Bone marrow (tissue), 2 donors: ENCODE data around the gene SMIM14.
"Not testable (repeated sequence)": the region's sequence is repeated elsewhere in the genome, so short reads cannot be mapped to it uniquely, and the experiment has no call there.

Source experiments
- DNase-seq, 2 donors: peaks; one replicate each; lab custom pipeline; 2025; lab: John Stamatoyannopoulos, UW

Gene SMIM14

DNA sequence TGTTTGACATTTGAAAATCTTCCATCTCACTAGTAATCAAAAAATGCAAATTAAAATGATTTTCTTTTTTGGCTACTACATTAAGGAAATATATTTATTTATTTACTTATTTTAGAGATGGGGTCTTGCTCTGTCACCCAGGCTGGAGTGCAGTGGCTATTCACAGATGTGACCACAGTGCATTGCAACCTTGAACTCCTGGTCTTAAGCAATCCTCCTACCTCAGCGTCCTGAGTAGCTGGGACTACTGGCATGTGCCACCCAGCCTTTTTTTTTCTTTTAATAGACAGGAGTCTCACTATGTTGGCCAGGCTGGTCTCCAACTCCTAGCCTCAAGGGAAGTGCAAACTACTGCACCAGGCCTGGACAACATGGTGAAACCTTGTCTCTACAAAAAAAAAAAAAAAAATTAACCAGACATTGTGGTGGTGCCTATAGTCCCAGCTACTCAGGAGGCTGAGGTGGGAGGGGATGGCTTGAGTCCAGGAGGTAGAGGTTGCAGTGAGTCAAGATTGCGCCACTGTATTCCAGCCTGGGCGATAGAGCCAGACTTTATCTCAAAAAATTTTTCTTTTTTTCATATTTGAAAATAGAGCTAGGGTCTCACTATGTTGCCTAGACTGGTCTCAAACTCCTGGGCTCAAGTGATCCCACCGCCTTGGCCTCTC, 4.4 kb upstream of the SMIM14 start:
- DNase-seq = no peak

DNA sequence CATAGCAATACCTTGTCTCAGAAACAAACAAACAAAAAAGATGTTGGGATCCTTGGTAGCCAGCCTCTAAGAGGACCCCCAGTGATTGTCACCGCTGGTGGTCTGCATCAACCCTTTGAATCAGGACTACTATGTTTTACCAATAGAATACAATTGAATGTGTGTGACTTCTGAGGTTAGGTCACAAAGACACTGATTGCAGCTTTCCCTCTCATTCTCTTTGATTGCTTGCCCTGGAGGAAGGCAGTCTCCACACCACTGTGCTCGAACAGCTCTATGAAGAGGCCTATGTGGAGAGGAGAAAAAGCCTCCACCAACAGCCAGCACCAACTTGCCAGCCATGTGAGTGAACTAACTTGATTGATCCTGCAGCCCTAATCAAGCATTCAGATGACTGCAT, 2.8 kb upstream of the SMIM14 start:
- DNase-seq = no peak

DNA sequence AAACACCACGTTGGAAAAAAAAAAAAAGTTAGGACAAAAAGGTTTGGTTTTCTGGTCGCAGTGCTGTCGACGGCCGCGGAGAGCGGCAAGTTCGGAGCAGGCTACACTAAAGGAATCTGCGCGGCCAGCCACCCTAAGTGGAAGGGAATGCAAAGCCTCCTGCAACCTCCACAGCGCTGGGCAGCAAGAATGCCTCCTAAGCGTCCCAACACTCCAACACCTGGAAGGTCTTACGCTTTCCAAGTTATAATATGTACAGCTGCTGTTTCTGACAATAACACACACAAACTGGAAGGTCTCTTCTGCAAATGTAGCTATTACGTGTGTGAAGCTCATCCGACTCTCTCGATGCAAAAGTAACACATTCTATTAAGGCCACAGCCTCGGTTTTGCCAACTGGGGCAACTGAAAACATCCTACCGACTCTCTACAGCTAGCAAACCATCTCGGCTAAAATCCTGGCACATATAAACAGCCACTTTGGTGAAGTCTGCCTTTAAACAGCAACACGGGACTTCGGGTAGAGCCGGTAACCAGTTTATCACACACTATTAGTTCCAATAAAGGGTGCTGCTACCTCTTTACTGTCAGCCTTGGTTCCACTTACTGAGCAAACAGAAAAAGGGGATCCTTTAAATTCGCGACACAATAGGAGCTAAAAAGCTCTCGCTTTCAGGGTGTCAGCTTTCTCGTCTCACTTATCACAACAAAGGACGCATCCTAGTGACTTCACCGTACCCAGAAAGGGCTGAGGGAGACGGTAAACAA, 895 bp downstream of the SMIM14 start:
- DNase-seq = peak in 1 of 2 donors; percentile 40

DNA sequence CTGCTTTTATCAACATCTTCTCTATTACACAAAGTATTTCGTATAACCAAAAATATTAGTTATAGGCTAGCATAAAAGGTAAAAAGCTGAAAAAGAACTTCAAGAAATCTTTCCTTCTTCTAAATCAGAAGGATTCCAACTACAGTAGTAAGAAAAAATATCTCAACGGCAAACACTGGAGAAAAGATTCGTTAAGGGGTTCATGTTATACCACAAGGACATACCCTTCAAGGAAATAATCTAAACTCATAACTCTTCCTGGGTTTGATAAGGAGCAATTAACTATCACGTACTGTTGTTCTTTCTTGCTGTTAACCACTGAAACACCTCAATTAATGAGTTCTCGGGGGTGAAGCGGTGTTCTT, 1.5 kb downstream of the SMIM14 start:
- no peak for DNase-seq

DNA sequence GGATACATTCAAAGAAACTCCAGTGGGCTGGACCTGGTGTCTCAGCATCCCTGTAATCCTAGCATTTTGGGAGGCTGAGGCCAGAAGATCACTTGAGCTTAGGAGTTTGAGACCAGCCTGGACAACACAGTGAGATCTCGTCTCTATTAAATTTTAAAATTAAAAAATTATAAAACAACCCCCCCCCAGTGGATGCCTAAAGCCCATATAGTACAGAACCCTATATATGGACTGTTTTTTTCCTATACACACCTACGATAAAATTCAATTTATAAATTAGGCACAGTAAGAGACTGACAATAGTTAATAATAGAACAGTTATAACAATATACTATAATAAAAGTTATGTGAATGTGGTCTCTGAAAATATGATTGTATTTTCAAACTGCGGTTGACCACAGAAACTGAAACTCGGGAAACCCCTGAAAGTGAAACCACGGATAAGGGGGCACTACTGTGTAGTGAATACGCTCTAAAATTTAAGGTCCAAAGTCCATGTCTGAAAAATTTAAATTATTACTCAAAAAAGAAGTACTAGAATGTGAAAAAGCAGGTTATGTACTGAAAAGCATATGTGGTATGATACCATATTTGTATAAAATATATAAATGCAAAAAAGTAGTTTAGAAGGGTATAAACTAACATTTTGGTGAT, 2.0 kb downstream of the SMIM14 start:
- no peak for DNase-seq

DNA sequence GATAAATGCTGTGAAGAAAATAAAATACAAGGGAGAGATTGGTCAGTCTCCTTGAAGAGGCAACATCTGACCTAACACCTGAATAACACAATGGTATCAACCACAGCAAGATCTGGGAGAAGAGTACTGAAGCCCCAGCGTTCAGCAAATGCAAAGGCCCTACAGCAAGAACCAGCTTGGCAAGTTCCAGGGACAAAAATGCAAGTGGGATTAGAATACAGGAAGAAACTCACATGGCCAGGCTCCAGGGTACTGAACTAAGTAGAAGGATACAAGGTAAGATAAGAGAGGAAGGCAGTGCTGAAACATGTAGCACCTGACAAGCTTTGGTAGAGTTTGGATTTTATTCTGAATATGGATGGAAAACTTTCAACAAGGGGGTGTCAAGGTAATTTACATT, 3.6 kb downstream of the SMIM14 start:
- no peak for DNase-seq

DNA sequence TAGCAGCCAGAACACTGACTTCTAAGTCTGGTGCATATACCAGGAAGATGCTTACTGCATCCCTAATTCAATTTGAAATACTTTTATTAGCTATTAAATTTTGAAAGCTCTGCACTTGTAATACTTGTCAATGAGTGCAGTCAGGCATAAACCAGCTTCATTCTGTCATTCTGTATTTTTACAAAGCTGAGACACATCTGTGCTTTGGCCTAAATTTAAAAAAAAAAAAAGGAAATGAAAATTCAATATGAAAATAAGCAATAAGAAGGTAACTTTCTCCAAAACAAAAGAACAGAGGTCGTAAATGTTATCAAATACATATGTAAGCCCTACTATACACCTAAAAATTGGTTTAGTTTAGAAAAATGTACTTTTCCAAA, 7.0 kb downstream of the SMIM14 start:
- no peak for DNase-seq

DNA sequence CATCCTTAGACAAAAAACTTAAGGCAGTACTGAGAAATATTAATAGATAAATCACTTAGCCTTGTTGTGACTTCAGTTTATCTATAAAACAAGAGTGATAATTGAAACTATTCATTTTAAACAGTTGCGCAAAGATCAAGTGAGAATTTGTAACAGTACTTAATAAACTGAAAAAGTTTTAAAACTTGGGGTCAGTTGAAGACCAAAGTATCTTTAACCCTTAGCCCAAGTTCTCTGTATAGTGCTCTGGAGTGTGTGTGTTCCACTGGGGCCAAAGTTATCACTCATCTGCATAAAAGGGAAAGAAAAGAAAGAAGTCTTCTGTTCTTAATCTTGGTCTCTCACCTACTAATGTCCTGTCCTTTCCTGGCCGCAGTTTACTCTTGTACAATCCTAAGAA, 11.3 kb downstream of the SMIM14 start:
- no peak for DNase-seq

DNA sequence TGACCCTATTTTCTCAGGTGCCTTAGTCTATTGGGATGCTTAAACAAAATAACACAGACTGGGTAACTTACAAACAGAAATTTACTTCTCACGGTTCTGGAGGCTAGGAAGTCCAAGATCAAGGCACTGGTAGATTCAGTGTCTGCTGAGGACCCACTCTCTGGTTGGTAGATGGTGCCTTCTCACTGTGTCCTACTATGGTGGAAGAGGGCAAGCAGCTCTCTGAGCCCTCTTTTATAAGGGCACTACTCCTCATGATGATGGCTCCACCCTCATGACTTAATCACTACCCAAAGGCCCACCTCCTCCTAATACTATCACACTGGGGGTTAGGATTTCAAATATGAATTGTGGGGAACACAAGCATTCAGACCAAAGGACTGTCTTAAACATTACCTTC, 11.8 kb downstream of the SMIM14 start:
- DNase-seq = no peak

DNA sequence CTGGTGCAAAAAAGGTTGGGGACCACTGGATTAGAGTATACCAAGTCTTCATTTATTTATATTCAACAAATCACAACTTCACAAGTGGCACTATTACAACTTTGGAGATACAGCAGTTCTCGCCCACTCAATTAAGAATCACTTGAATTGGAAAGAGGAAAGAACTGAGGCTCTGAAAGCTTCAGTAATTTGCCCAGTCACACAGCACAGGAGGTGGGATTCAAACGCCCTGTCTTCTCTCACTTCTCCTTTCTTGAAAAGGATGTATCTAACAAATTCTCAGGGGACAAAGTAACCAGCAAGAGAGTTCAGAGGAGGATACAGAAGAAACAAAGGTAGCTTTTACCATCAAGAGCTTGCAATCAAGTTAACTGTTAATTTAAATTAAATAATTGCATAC, 12.4 kb downstream of the SMIM14 start:
- DNase-seq = peak in 1 of 2 donors; percentile 55

DNA sequence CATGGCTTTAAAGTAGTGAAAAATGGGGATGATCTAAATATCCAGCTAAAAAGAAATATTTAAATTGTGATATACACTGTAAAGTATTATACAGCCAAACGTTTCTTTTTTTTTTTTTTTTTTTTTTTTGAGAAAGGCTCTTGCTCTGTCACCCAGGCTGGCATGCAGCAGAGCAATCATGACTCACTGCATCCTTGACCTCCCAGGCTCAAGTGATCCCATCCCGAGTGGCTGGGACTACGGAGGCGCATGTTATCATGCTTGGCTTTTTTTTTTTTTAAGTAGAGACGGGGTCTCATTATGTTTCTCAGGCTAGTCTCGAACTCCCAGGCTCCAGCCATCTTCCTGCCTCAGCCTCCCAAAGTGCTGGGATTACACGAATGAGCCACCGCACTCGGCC, 17.1 kb downstream of the SMIM14 start:
- DNase-seq = no peak

DNA sequence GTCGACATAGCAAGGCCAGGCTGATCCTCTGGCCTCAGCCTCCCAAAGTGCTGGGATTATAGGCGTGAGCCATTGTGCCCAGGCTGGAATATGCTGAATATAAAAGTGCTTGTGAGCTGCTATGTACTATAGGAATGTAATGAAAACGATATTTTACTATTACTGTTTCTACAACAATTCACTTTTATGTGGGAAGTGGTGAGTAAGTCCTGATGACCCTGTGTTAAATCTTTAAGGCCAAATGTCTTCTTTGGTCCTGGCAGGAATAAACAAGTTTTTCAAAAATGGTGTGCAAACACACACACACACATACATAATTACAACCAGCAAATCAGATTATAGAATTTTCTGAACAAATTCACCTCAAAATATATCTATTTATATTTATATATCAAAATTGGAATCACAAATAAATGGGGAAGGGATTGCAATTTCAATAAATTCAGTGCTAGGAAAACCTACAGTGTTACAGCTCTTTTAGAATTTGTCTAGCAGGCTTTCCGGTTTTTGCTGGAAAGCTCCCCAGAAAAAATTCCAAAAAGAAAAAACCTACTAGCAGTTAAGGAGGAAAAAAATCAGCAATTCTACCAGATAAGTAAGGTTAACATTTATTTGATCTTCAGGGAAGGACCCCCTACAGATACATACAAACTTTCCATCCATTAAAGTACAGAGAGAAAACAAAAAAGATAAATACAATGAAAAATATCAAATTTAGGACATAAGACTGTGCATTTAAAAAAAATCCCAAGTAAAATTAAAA, 17.9 kb downstream of the SMIM14 start:
- DNase-seq = no peak

DNA sequence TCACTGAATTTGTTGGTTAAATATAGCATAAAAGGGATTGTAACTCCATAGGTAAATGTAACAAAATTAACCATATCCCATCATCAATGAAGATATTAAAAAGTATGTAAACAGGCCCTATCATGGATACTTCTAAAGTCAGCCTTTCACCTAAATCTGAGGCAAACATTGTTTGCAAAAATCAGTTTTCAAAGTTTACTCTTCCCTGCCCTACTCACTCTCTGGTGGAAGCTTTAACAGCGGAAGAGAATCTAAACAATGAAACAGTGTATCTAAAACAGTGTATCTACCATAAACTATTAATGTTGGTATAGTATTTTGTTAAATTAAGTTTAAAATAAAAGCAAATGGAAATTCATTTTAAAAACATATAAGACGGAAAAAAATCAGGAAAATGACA, 21.1 kb downstream of the SMIM14 start:
- no peak for DNase-seq

DNA sequence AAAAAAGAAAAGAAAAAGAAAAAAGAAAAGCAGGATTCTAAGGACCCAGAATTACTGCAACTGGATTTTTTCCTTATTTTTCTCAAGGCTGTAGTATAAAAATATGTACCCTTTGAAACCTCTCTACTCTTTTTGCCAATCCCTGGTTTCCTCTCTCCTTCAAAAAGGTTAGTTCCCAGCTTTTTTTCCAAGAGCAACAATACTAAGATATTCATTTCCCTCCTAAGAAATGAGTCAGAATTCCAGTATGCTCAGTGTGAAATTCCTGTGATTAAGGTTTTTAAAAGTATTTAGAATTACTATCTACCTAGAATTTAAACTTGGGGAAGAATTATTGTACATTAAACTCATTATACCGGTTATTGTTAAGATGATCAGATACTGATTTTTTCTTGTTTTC, 22.0 kb downstream of the SMIM14 start:
- DNase-seq = no peak

DNA sequence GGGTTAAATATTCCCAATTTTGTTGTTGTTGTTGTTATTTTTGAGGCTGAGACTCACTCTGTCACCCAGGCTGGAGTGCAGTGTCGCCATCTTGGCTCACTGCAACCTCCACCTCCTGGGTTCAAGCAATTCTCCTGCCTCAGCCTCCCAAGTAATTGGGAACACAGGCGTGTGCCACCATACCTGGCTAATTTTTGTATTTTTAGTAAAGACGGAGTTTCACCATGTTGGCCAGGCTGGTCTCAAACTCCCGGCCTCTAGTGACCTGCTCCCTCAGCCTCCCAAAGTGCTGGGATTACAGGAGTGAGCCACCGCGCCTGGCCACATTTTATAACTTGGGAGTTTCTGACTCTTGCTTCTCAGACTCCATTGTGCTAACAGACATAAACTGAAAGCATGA, 22.6 kb downstream of the SMIM14 start:
- not testable (repeated sequence) for DNase-seq

DNA sequence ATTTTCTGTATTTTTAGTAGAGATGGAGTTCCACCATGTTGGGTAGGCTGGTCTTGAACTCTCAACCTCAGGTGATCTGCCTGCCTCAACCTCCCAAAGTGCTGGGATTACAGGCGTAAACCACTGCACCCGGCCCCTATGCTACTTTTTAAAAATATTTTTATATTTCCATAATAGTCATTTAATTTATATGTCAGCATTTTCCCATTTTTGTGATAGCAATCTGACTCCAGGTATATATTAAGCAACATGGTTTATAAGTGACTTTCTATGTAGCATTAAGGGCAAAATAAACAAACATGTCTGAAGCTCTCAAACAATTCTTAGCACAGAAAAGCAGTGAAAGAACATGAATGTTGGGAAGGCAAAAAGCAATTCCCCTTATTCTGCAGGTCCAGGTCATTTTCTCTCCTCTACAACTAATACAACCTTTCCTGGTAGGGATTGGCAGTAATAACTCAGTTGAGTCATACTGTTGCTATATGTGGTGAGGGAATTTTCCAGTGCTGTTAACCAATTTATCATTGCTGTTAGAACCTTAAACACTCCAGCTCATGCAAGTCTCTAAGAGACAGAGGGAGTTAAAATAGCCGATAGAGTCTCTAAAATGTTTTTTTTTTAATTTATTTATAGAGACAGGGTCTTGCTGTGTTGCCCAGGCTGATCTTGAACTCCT, 24.0 kb downstream of the SMIM14 start:
- no peak for DNase-seq

DNA sequence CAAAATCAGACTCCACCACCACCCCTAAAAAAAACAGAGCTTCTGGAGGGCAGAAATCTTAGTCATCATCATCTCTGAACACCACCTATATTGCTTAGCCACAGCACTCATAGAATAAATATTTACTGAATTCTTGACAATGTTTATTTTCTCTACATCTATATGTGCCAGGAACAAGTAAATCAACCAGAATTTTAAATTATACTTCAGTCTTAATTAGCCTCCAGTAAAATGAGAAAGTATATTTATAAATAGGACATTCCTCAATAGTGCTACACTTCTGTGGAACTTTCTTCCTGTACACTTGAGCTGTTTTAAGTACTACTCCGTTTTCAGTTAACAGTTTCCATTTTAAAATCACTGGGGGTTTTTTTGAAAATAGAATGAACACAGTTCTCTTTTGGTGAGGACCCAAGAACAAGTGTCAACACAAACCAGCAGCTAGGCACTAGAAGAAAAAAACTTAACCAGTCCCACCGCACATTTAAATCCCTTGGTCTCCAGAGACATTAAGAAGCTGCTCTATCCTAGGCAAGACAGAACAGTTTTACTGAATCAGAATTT, 25.5 kb downstream of the SMIM14 start:
- peak in 1 of 2 donors; percentile 13 for DNase-seq

DNA sequence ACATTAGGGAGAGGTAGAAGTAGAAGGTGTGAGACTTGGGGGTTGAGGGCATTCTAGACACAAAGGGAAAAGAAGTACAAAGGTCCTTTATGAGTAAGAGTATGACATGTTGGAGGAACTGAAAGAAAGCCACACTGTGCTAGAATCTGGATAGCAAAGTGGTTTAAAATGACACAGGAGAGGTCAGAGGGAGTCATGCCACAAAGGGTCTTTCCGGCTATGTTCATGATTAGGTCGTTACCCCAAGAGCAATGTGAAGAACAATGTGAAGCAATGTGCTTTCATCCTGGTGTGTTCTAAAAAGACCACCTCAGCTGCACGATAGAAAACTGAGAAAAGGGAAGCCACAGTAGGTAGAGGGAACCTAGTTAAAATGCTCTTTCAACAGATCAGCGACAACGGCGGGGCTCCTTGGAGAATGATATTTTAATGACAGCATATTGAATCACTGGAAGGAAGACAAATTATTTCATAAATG, 29.2 kb downstream of the SMIM14 start:
- no peak for DNase-seq

DNA sequence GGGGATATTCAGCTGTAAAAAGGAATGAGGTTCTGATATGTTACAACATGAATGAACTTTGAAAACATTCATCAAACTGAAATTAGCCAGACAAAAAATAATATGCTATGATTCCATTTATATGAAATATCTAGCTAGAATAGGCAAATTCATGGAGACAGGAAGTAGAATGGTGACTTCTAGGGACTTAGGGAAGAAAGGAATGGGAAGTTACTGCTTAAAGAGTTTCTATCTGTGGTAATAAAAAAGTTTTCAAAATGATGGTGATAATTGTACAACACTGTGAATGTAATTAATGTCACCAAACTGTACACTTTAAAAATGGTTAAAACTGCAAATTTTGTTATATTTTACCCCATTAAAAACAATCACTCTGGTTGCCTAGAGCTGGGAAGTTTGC, 30.2 kb downstream of the SMIM14 start:
- DNase-seq = no peak

DNA sequence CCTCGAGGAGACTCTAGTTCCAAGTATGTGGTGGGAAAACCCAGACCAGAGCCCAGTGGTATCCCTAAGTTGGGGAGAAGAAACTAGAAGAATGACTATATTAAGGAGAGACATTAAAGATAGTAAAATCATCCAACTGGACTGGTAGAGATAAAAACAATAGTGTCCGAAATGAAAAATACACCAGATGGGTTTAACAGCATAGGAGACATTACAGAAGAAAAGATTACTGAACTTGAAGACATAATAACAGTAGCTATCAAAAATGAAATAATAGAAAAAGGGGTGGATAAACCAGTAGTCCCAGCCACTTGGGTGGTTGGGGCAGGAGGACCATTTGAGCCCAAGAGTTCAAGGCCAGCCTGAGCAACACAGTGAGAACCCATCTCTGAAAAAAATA, 31.9 kb downstream of the SMIM14 start:
- no peak for DNase-seq

DNA sequence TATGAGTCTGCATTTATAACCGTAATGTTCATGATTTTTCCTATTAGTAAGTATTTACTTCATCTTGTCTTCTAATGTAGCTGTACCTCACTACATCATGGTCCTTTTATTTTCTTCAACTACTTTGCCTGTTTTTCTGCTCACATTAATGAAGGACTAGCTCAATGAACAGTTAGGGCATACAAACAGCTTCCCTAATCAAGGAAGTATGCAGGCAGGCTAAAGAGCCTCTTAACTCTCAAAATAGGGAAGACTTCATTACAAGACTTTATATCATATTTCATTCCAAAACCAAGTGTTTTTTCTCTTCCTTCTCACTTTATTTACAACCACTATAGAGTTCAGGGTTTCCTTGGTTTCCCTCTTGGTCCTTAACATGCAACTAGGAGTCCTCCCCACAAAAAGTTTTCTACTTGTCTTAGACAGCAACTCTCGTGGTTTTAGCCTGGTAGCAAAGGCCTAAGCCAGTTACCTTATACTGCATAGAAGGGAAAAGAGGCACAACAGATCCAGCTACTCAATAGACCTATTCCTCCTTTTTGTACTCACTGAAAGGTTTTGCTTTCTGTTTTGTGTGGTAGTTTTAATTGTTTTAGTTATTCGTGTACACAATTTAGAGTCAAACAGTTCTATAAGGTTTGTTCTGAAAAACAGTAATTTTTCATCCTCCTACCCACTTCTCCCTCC, 40.8 kb downstream of the SMIM14 start:
- peak in 1 of 2 donors; percentile 14 for DNase-seq
